Skeletal muscle tissue (tissue), 4 donors: ENCODE measurements around the gene PPP1R13B. TPM values are rescaled to one million over a fixed set of nuclear protein-coding genes. Genes with fewer than 3 reads are reported as not detected.

Experiments
- H3K27ac ChIP-seq: one replicate; pipeline ENCODE4 v1.7.0; 2013; ENCODE audit warnings: mild to moderate bottlenecking, low read depth, low read length, inconsistent platforms
- H3K27me3 ChIP-seq, 3 donors: one replicate each; pipeline ENCODE4 v1.7.0; 2013; ENCODE audit warnings: low read length in 3 of 3; ENCODE audit not compliant: control insufficient read depth in 3 of 3, insufficient read depth in 3 of 3
- H3K36me3 ChIP-seq, 3 donors: one replicate each; pipeline ENCODE4 v1.7.0; 2013; ENCODE audit warnings: low read length in 3 of 3; ENCODE audit not compliant: control insufficient read depth in 3 of 3, insufficient read depth in 3 of 3
- H3K4me1 ChIP-seq, 3 donors: one replicate each; pipeline ENCODE4 v1.7.0; 2013; ENCODE audit warnings: low read length in 3 of 3, mild to moderate bottlenecking in 3 of 3; ENCODE audit not compliant: control insufficient read depth in 3 of 3, insufficient read depth in 3 of 3
- H3K4me3 ChIP-seq, 3 donors: one replicate each; pipeline ENCODE4 v1.7.0; 2013; ENCODE audit warnings: low read length in 3 of 3
- H3K9ac ChIP-seq, 3 donors: one replicate each; pipeline ENCODE4 v1.7.0; 2013; ENCODE audit warnings: low read length in 3 of 3, mild to moderate bottlenecking in 3 of 3, moderate library complexity in 2 of 3, low read depth in 1 of 3
- H3K9me3 ChIP-seq, 3 donors: one replicate each; pipeline ENCODE4 v1.7.0; 2013; ENCODE audit warnings: low read length in 3 of 3; ENCODE audit not compliant: control insufficient read depth in 3 of 3
- total RNA-seq: library from RNA; depleted of rRNA; stranded (reverse); fragments of >200 nt; gene quantifications from one replicate; pipeline ENCODE4 v1.2.3, GENCODE V29; 2014
- donor health status: Osteomylitis.

The PPP1R13B gene
- total RNA-seq, 1 donor from 2014 or later = 4.7 TPM

GRCh38 chr14:103728141-103728540 lies 119.2 kb downstream of the PPP1R13B start:
- Histone ChIP-seq H3K9ac (no peak overlapping the region), H3K9me3 (no peaks in the 10 kb centered on the region), H3K36me3 (peaks cover 33 to 42% (median 38%) of the 10 kb centered on the region in 3 donors), H3K27ac (no peak overlapping the region), H3K4me1 (peaks cover 19 to 42% (median 34%) of the 10 kb centered on the region in 3 donors), H3K27me3 (no peaks in the 10 kb centered on the region), H3K4me3 (no peak overlapping the region)

- Histone ChIP-seq H3K4me3 (no peak overlapping the region), H3K36me3 (peaks cover 26 to 36% (median 31%) of the 10 kb centered on the region in 3 donors), H3K4me1 (peaks cover 23 to 47% (median 40%) of the 10 kb centered on the region in 3 donors), H3K9me3 (no peaks in the 10 kb centered on the region), H3K9ac (no peak overlapping the region), H3K27ac (no peak overlapping the region), H3K27me3 (no peaks in the 10 kb centered on the region)
Observed at GRCh38 chr14:103727313-103727980, 119.9 kb downstream of the PPP1R13B start.

- Histone ChIP-seq H3K27ac (no peak overlapping the region), H3K27me3 (no peaks in the 10 kb centered on the region), H3K36me3 (peaks cover 22 to 30% (median 28%) of the 10 kb centered on the region in 3 donors), H3K4me1 (peaks cover 23 to 50% (median 44%) of the 10 kb centered on the region in 3 donors), H3K9me3 (no peaks in the 10 kb centered on the region), H3K9ac (peak overlapping the region in 1 of 3 donors; percentile 25), H3K4me3 (no peak overlapping the region)
Observed at GRCh38 chr14:103726474-103726873, 120.9 kb downstream of the PPP1R13B start.

- no peak overlapping the region for H3K27ac ChIP-seq
- H3K27me3 ChIP-seq = no peaks in the 10 kb centered on the region
- H3K36me3 ChIP-seq = peaks cover 22 to 30% (median 28%) of the 10 kb centered on the region in 3 donors
- H3K4me3 ChIP-seq = no peak overlapping the region
- H3K4me1 ChIP-seq = peaks cover 23 to 51% (median 50%) of the 10 kb centered on the region in 3 donors
- no peaks in the 10 kb centered on the region for H3K9me3 ChIP-seq
- H3K9ac ChIP-seq = peak overlapping the region in 1 of 3 donors; percentile 25
Observed at GRCh38 chr14:103725739-103726395, 121.5 kb downstream of the PPP1R13B start.

DNA sequence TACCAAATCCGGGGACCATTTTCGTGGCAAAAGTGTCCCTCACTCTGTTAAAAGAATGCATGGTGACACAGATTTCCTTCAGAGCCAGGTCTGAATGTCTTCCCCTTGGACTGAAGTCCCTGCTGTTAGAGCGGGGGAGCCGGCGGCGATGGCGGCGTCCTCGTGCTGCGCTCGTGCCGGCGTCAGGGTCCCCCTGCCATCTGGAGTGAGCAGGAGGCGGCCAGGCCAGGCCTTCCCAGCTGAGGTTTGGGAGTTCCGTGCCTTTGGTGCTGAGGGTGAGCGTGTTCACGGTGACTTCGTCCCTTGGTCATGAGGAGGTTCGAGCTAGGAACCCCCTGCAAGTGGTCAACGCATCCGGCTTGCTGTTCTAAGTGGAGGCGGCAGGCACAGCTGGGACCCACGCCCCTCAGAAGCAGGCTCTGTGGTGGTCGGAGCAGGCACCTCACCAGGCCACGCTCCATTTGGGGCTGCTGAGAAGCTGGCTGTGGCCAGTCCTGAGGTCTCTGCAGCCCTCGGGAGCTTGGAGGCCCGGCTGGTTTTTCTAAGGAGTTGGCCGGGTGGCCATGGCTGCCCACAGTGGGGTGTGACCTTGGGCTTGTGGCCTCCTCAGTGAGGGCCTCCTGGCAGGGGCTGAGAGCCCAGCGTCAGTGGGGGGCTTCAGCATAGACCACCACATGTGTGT lies 122.2 kb downstream of the PPP1R13B start:
- Histone ChIP-seq H3K9me3 (no peaks in the 10 kb centered on the region), H3K9ac (peak overlapping the region in 1 of 3 donors; percentile 25), H3K36me3 (peaks cover 19 to 26% (median 22%) of the 10 kb centered on the region in 3 donors), H3K27me3 (no peaks in the 10 kb centered on the region), H3K27ac (no peak overlapping the region), H3K4me1 (peaks cover 21 to 44% (median 44%) of the 10 kb centered on the region in 3 donors), H3K4me3 (no peak overlapping the region)

- Histone ChIP-seq H3K36me3 (peaks cover 10 to 16% (median 11%) of the 10 kb centered on the region in 3 donors), H3K27me3 (no peaks in the 10 kb centered on the region), H3K4me1 (peaks cover 25 to 50% (median 42%) of the 10 kb centered on the region in 3 donors), H3K27ac (no peak overlapping the region), H3K9ac (peak overlapping the region in 1 of 3 donors; percentile 73), H3K4me3 (no peak overlapping the region), H3K9me3 (no peaks in the 10 kb centered on the region)
Observed at GRCh38 chr14:103724116-103724515, 123.3 kb downstream of the PPP1R13B start.

DNA sequence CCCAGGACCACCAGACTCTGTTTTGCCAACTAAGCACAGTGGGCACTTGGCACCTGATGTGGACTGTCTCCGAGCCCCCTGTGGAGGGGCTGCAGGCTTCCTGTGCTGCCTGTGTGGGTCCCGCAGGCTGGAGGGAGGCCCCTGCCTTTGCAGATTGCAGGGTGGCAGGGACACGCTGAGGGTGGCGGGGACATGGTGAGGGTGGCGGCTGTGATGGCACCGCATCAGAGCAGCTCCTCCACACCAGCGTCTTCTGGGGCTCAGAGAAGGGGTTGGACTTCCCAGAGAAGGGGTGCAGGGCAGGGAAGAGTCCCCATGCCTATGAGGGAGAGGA lies 123.7 kb downstream of the PPP1R13B start:
- peaks cover 23 to 53% (median 40%) of the 10 kb centered on the region in 3 donors for H3K4me1 ChIP-seq
- peaks cover 6 to 12% (median 8%) of the 10 kb centered on the region in 3 donors for H3K36me3 ChIP-seq
- peak overlapping the region in 1 of 3 donors; percentile 22 for H3K4me3 ChIP-seq
- H3K27ac ChIP-seq = peak overlapping the region; percentile 25
- no peaks in the 10 kb centered on the region for H3K9me3 ChIP-seq
- peak overlapping the region in 2 of 3 donors; percentile 43 to 73 for H3K9ac ChIP-seq
- no peaks in the 10 kb centered on the region for H3K27me3 ChIP-seq

GRCh38 chr14:103721334-103722120 lies 125.8 kb downstream of the PPP1R13B start:
- Histone ChIP-seq H3K4me1 (peaks cover 34 to 74% (median 51%) of the 10 kb centered on the region in 3 donors), H3K4me3 (no peak overlapping the region), H3K9me3 (no peaks in the 10 kb centered on the region), H3K9ac (peak overlapping the region in 1 of 3 donors; percentile 33), H3K27me3 (no peaks in the 10 kb centered on the region), H3K27ac (no peak overlapping the region), H3K36me3 (peaks cover 0 to 7% (median 6%) of the 10 kb centered on the region in 3 donors)

GRCh38 chr14:103719751-103720150 lies 127.6 kb downstream of the PPP1R13B start:
- no peak overlapping the region for H3K4me3 ChIP-seq
- peaks cover 35 to 66% (median 48%) of the 10 kb centered on the region in 3 donors for H3K4me1 ChIP-seq
- H3K36me3 ChIP-seq = peaks cover 0 to 7% (median 0%) of the 10 kb centered on the region in 3 donors

More at GRCh38 chr14:103719751-103720150, 127.6 kb downstream of the PPP1R13B start:
- Histone ChIP-seq H3K27me3 (no peaks in the 10 kb centered on the region), H3K9me3 (no peaks in the 10 kb centered on the region), H3K9ac (peak overlapping the region in 1 of 3 donors; percentile 16), H3K27ac (no peak overlapping the region)
